Right kidney (tissue), 1 donor: Measurements from ENCODE around the gene SNRPB2.

Experiments used
- DNase-seq: peaks from one replicate; pipeline ENCODE4 v3.0.0-alpha.2; 2016

The SNRPB2 gene

DNA sequence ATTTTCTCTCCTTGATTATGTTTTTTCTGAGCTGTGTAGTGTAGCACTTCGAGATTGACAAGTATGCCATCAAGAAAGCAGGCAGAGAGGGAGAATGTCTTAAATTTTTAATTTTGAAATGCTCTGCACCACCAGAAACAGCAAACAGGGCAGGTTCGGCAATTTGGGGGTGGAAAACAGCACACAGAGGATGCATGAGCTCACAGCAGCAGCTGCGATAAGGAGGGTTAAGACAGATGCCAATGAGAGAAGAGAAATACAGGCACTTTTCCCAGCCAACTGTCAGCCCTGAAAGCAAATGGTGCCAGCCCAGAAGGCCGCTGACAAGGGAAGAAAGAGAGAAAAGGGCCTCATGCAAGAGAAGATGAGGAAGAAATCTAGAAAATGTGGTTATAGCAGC is 15.1 kb upstream of the SNRPB2 start:
- DNase-seq = no peak

DNA sequence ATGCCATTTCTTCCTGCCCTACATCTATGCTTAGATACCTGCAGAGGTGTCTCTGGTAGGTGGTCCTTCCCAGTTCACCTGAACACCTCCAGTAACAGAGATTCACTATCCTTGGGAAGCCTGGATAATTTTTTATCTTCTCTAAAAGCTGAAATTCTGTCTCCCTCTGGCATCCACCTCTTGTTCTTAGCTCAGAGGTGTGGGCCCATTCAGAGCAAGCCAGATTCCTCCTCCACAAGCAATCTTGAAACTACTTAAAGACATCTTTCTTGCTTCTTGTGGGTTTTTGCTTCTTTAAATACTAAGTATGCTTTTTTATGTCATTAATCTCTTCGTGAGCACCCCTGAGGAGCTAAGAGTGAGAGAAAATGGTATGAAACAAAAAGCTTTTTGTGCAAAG is 10.4 kb upstream of the SNRPB2 start:
- no peak for DNase-seq

DNA sequence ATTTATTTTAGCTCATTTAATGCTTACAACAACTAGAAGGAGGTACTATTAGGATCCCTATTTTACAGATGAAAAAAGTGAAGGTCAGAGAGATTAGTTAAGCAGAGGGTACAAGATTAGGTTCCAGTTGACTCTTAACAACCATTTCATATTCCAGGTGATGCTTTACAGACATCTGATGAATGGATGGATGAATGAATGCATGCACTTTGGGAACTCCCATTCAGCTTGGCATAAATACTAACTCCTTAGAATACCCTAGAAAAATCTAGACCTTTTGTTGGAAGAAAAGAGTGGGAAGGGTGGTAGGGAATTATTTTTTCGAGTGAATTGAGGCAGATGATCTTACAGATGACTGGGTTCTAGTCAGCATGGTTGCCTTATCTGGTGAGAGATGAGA is 746 bp upstream of the SNRPB2 start:
- DNase-seq = no peak

DNA sequence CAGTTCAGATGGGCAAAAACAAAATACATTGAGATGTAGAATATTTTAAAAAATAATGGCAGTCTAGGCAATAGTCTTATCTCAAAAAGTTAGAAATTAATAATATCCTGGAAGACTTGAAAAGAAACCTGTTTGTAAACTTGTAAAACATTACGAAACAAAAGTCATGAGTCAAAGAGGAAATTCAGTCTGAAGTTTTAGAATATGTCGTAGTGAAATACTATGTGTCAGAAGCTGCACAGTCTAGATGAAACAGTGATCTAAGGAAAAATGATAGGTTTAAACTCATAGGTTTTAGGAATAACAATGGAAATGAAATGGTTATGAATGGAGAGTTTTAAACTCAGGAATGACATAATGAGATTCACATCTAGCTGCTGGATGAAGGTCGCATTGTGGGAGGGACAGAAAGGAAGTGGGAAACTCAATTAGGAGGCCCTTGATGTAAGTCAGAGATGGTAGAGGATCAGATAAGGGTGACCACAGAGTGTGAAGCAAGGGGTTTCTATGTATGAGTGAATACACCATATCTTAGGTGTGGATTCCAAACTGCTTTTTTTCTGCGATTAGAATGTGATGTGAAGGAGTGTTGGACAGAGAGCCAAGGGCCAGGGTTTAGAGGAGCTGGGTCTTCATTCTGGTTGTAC is 2.8 kb downstream of the SNRPB2 start:
- DNase-seq = no peak

DNA sequence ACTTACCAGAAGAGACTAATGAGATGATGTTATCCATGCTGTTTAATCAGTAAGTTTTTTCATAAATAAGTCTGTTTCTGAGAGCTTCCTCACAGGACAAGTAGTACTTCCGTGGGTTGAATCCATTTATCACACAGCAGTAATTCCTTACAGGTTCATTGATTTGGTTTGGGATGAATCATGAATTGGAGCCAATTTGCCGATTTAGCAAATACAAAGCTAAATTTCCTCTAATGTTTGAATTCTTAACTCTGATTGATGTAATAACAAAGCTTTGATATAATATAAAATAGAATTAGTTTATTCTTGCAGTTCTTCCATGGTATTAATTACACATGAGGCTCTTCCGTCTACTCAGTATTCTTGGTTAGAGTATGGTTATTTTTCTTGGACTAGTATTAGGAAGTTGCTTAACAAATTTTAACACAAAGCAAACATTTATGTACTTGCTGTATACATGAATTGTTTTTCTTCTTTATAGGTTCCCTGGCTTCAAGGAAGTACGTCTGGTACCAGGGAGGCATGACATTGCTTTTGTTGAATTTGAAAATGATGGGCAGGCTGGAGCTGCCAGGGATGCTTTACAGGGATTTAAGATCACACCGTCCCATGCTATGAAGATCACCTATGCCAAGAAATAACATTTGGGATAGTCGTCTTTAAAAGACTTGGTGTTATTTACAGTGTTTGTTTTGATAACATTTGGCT is 10.7 kb downstream of the SNRPB2 start:
- no peak for DNase-seq

DNA sequence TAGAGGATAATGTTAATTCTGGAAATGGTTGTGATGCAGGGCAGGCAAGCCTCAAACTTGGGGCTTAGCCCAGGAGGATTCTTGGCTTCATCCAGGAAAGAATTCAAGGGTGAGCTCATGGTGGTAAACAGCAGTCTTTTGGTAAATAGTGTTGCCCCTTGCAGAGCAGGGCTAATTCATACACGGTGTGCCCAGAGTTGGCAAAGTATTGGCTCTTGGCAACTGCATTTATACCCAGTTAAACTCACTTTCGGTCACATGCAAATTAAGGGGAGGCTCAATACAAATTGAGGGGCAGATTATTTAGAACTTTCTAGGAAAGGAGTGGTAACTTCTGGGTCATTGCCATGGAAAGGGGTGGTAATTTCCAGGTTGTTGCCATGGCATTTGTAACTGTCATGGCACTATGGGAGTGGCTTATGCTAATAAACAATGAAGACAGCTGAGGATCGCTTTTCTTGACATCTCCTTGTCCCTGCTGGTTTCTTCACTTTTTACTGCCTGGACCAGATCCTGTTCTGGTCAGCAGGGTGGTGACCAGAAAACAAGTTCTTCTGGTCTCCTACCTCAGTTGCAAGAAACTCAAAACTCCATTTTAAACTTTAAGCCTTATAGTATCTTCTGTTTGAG is 14.5 kb downstream of the SNRPB2 start:
- DNase-seq = no peak

DNA sequence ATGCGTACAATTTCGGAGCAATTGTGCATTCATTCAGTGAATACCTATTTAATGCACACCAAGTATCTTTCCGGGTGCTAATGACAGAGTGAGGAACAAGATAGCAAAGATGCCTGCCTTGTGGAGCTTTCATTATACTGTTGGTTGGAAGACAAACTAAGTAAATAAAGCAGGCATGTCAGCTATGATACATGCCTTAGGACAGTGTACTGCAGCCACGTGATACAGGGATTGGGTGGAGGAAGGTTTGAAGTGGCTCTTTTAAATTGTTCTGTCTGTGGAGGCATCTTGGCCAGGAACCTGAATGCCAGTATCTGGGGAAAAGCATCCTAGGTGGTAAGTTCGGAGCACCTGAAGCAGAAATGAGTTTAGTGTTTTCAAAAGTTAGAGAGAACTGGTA is 15.4 kb downstream of the SNRPB2 start:
- no peak for DNase-seq

DNA sequence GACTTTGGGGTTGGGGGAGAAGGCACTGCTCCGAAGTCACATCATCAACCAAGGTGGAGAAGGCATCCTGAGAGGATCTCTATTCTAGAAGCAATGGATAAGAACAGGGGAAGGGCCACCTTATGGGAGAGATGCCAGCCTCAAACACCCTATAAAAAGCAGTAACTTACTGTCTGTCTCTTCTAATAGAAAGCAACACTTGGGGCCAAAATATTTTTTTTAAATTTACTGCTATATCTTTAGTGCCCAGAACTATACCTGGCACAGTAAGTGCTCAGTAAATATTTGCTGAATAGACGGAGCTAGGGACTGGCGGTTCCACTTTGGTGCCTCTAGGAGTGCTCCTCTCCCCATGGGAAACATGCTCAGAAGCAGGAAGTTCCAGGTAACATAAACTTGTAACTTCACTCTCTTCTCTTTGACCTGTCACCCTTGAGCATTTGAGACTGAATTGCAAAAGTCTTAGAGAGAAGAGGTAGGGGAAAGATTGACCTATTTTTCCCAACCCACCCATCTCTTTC is 17.5 kb downstream of the SNRPB2 start:
- no peak for DNase-seq

DNA sequence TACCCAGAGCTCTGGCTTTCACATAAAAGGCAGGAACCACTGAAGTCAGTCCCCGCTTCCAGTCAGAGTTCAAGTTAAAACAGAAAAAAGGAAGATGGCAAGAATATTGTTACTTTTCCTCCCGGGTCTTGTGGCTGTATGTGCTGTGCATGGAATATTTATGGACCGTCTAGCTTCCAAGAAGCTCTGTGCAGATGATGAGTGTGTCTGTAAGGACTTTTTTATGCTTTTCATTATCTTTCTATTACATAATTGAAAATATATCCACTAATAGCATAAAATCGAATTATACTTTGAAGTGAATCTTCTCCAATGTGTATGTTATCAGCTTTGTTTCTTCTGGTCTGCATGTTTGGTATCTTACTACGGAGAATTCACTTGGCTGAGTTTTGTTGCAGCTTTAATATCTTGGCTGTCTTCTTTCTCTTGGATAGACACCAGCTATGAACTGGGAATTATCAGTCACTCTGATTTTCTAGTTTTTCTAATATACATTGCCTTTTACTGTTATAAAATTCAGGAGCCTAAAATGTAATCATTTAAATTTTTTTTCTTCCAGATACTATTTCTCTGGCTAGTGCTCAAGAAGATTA is 18.6 kb downstream of the SNRPB2 start, which contains the start of gene OTOR:
OTOR (plus strand) TSS at position 51 of the 593 bp plus-strand sequence; CDS start at position 95, 44 bp downstream.
- no peak for DNase-seq

DNA sequence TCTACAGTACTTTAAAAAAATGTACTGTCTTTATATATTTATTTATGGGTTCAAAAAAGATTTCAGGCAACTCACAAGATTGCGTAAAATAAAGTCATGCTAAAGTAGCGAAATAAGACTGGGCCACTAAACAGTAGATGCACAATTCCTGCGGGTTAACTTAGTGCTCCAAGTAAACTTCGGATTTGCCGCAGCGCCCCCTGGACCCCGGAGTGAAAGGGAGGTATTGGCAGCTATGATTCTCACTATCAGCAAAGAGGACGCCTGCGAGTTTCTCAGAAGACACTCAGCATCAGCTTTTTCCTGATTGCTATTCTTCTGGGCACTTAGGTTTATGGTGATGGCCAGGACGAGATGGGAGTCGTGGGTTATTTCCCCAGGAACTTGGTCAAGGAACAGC is 19.7 kb downstream of the SNRPB2 start:
- no peak for DNase-seq

DNA sequence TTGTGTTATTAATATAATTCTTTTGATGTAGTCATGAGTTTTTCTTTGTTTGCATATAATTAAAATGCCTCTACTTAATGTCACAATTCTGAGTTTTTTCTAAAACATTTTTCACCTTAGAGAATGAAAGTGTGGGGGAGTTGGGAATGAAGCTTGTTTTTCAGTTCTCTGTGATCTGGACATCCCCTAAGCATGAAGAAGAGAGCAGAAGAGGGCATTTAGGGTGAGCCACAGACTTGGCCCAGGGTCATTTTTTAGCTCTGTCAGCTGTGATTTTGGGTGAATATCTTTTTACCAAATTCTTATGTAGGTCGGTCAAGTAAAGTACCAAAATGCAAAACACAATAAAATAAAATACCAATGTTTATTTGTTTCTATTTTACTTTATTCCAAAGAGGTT is 22.3 kb downstream of the SNRPB2 start:
- DNase-seq = no peak

DNA sequence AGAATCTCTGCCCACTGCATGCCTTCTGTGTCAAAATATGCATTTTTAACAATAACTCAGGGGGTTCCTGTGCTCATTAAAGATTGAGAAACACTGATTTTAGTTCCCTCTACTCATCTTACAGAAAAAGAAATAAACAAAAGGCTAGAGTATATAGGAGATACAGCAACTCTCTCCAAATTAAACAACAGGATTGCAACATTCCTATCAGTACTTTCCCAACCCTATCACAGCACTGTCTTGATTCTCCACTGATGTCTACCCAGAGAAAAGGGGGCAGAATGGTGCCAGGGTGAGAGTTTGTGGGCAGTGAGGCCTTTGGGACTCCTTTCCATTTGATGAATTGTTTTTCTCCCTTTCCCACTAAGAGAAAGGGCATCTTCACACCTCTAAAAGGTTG is 23.1 kb downstream of the SNRPB2 start:
- no peak for DNase-seq

DNA sequence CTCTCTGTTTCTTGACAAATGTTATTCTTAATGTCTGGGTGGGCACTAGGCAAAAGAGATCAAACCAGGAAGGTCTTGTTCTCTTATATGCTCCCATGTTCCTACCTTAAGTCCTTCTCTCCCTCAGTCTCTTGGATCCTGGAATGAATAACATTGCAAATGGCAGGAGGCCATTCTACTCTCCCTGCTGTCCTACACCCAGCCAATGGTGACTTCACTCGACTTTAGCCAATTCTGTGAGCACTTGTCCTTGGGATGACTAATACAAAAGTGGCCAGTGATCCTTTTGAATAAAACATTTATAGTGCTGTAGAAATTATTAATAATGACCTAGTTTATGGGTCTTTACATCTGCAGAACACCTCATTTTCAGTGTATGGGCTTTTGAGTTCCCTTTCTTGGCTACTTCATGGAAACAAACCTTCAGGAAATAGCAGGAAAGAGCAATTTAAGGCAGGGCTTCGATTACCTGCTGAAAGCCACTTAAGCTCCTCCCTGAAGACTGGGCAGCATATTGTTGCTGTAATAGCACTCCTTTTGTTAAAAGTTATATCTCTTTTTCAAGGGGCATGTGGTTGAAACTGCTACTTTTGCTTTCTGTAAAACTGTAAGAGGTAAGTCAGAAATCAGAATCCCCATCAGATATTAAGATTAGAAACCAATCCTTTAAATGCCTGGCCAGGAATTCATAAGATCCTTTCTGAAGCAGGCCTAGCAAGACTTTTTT is 28.8 kb downstream of the SNRPB2 start:
- DNase-seq = no peak

DNA sequence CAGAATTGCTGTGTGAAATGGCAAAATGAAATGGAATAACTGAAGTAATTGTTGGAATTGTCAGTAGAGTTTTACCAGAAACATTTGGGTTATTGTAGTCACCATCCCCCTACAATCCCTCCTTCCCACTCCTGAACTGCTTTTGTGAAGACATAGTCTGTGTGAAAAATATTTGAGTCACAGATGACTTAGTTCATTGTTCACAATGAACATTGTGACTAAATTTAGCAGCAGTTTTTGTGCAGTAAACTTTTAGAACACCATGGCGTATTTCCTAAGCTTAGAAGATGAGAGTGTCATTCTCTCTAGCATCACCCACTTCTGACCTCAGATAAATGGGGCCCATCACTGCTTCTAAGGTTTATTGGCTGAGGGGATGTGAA is 29.3 kb downstream of the SNRPB2 start:
- no peak for DNase-seq

DNA sequence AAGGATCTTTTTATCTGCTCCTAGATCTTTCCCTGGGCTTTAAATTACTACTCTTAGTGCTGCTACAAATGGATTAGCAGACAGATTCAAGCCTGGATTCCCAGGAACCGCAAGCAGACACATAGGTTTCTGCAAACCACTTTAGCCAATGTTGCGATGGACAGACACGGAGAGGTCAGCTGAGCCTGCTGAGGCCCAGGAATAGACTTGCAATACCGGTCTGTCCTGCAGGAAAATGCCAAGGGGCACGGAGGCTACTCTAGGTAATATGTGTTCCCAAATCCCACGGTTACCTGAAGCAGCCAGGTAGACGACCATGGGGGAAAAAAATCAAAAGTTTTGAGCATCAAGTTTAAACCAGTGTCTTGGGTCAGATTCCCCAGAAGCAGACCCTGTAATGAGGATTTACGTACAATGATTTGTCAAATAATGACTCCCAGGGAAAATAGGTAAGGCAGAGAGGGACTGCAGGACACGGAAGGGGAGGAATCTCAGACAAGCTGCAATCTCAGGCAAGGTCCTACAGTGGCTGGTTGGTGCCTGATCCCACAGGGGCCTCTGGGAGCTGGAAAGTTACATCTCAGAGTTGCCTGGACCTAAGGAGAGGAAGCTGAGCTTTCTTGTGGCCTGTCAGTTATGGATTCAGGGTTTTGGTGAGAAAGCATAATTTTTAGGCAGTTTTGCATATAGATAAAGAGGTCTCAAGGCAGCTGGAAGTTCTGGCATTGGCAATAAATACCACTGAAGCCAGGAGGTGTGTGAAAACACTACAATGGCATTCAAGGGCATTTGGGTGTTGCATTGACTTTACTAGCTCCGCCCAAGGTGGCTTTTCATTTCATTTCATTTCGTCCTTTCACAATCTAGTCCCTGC is 30.8 kb downstream of the SNRPB2 start:
- DNase-seq = peak; percentile 57

DNA sequence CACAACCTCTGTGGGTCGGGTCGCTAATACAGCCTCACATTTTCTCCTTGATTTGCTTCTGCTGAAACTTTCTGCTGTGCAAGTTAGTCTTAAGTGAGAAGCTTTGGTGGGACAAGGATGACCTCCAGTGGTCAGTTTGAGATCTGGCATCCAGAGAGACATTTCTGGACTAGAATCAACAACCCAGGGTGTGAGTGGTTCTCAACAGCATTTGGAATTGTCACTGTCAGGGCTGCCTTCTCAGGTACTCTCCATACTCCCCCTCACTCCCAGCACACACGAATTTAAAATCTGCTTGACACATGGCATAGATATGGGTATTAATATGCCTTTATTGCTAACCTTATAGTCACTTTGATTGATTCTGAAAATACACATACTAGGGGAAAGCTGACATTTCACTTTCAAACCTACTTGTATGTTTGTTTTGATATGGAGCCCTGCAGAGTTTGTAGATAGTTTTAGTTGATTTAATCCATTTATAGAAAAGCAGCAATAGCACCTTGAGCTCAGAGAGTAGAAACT is 31.5 kb downstream of the SNRPB2 start:
- DNase-seq = peak; percentile 3

DNA sequence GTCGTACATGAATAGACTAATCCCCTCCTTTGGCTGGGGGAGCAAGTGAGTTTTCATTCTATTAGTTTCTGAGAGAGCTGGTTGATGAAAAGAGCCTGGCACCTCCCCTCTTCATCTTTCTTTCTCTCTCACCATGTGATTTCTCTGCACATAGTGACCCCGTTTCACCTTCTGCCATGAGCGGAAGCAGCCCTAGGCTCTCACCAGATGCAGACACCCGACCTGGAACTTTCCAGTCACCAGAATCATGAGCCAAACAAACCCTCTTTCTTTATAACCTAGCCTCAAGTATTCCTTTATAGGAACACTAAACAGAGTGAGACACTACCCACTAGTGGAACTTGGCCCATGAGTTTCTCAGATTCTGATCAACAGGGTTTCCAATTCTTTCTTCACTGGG is 34.7 kb downstream of the SNRPB2 start:
- no peak for DNase-seq

DNA sequence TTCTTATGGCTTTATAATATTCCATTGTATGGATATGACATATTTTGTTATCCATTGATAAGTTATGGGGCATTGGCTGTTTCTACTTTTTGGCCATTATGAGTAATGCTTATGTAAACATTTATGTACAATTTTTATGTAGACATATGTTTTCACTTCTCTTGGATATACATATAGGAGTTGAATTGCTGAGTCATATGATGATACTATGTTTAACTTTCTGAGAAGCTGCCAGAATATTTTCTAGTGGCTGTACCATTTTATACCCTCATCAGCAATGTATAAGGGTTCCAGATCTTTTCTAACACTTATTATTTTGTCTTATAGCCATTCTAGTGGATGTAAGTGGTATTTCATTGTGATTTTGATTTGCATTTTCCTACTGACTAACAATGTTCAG is 41.4 kb downstream of the SNRPB2 start:
- no peak for DNase-seq

DNA sequence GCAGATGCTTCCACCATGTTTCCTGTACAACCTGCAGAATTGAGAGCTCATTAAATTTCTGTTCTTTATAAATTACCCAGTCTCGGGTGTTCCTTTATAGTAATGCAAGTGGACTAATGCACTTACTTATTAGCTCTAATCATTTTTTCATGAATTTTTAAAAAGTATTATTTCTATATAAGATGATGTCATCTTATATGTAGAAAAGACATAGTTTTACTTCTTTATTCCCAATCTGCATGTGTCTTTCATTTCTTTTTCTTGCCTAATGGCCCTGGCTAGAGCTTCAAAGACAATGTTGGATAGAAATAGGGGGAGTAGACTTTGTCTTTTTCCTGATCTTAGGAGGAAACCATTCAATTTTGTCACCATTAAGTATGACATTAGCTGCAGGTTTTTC is 46.1 kb downstream of the SNRPB2 start:
- DNase-seq = no peak

DNA sequence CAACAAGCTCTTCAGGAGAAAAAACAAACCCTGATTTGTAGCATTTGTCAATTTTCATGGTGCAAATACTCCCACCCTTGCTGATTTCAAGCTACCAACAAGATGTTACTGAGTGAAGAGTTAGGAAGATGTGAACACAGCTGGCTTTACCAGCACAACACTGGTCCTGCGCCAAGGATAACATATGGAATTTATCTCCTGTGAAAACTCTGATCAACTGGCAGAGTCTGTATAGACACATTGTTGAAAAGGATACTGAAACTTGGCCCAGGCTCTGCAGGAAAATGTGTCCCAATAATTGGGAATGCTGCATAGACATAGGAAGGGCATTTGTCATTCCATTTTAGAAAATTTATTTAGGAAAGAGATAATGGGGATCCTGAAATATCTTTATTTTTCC is 47.3 kb downstream of the SNRPB2 start:
- DNase-seq = no peak

DNA sequence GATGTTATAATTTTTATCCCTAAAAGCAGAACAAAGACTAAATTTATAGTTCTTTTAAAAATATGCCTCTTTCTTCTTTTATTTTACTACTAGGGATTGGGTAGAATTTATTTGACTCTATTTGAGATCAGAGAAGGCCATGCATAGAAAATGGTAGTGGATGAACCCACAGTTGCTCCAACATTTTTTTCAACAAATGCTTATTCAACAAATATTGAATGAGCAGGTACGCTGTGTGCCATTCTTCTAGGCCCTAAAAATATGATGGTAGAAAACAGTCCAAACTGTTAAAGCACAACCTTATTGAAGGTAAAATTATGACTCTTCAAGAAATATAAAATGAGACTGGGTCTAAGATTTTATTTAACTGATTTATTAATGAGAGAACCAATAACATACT is 48.3 kb downstream of the SNRPB2 start:
- no peak for DNase-seq
